Endothelial cell of umbilical vein (primary cell): ENCODE results near the gene MLLT1. TPM values are rescaled to one million over a fixed set of nuclear protein-coding genes. Genes with fewer than 3 reads are reported as not detected.
A peak's percentile ranks its signal among the peaks of the same experiment; 100 is the strongest.

Source experiments
- BruUV-seq: library from RNA; stranded (reverse); fragments of 400-500 nt; replicated peaks from 2 replicates; lab custom pipeline; 2021; lab: Mats Ljungman, UMichigan
- CTCF ChIA-PET: fragments of 300-600, 350-600 bp; sonication (Branson Sonifier 250); formaldehyde crosslinking; loops from one replicate; lab custom pipeline; 2021; ENCODE audit warnings: antibody characterized with exemption, inconsistent platforms; lab: Charles Lee
- POLR2A ChIA-PET: fragments of 300-600, 350-600 bp; sonication (Branson Sonifier 250); formaldehyde crosslinking; loops from one replicate; lab custom pipeline; 2021; ENCODE audit warnings: antibody characterized with exemption, inconsistent platforms; lab: Charles Lee
- DNase-seq: peaks from one replicate; pipeline ENCODE4 v3.0.0-alpha.2; 2011; ENCODE audit warnings: low read depth, low spot score
- FAIRE-seq: peaks from 2 replicates; lab custom pipeline; 2011; peaks lifted over from hg19 to GRCh38; lab: Jason Lieb, UNC
- H2AFZ ChIP-seq: 2 replicates; pipeline ENCODE4 v1.6.0; 2012; ENCODE audit warnings: low read depth, low read length, control low read depth, inconsistent platforms
- H3K27ac ChIP-seq: 2 replicates; pipeline ENCODE4 v1.5.1; 2011; ENCODE audit warnings: low read depth, mild to moderate bottlenecking, control low read depth, low read length, moderate library complexity; ENCODE audit not compliant: insufficient read depth
- H3K27me3 ChIP-seq, 2 experiments: 2 replicates each; pipeline versions ENCODE4 v1.6.0 to v1.6.1; 2011; ENCODE audit warnings: low read length in 2 of 2, mixed read lengths in 1 of 2; ENCODE audit not compliant: control insufficient read depth in 2 of 2, insufficient read depth in 2 of 2
- H3K36me3 ChIP-seq, 2 experiments: 2 replicates in 1 of 2; 3 replicates in 1 of 2; pipeline ENCODE4 v1.5.1; 2011; ENCODE audit warnings: low read length in 2 of 2, mild to moderate bottlenecking in 1 of 2, moderate library complexity in 1 of 2; ENCODE audit not compliant: control insufficient read depth in 2 of 2, insufficient read depth in 2 of 2; ENCODE audit errors: extremely low read depth in 1 of 2
- H3K4me1 ChIP-seq: 3 replicates; pipeline ENCODE4 v1.5.1; 2011; ENCODE audit warnings: mild to moderate bottlenecking, low read length; ENCODE audit not compliant: control insufficient read depth, insufficient read depth; ENCODE audit errors: extremely low read depth
- H3K4me2 ChIP-seq: 2 replicates; pipeline ENCODE4 v1.6.1; 2011; ENCODE audit warnings: low read length, control low read depth, mixed read lengths; ENCODE audit not compliant: insufficient read depth
- H3K4me3 ChIP-seq, 3 experiments: fragments of 200-600 bp in 1 of 3; sonication (generic), shearing (Covaris generic) in 1 of 3; replicated peaks in 1 of 3; 2 replicates each; pipeline ENCODE4 v1.5.1; 2011 to 2016; ENCODE audit warnings: control low read depth in 3 of 3, low read length in 3 of 3, mild to moderate bottlenecking in 2 of 3, inconsistent platforms in 1 of 3, low read depth in 1 of 3, moderate library complexity in 1 of 3; ENCODE audit not compliant: insufficient read depth in 1 of 3
- H3K79me2 ChIP-seq: 2 replicates; pipeline ENCODE4 v1.6.0; 2012; ENCODE audit warnings: low read length, inconsistent platforms; ENCODE audit not compliant: control insufficient read depth, insufficient read depth
- H3K9ac ChIP-seq: replicated peaks from 2 replicates; pipeline ENCODE3; 2011; ENCODE audit warnings: low read length, control low read depth; ENCODE audit not compliant: insufficient read depth; ENCODE audit errors: extremely low read depth
- H3K9me1 ChIP-seq: replicated peaks from 3 replicates; pipeline ENCODE4 v1.6.0; 2011; ENCODE audit warnings: mild to moderate bottlenecking, low read length; ENCODE audit not compliant: control insufficient read depth, insufficient read depth; ENCODE audit errors: extremely low read depth
- H3K9me3 ChIP-seq: replicated peaks from 2 replicates; pipeline ENCODE4 v1.5.1; 2012; ENCODE audit warnings: low read length, inconsistent platforms; ENCODE audit not compliant: control insufficient read depth, insufficient read depth
- H4K20me1 ChIP-seq: replicated peaks from 2 replicates; pipeline ENCODE3; 2011; ENCODE audit warnings: mild to moderate bottlenecking, low read length; ENCODE audit not compliant: control insufficient read depth, insufficient read depth; ENCODE audit errors: extremely low read depth
- EZH2 ChIP-seq: IDR thresholded peaks from 2 replicates; pipeline ENCODE4 v1.6.1; 2012; ENCODE audit warnings: borderline replicate concordance, low read depth, mild to moderate bottlenecking, moderate library complexity, low read length, inconsistent platforms; ENCODE audit not compliant: severe bottlenecking
- FOS ChIP-seq: IDR thresholded peaks from 2 replicates; pipeline ENCODE4 v1.6.1; 2011; ENCODE audit warnings: mild to moderate bottlenecking, low read length, moderate library complexity, borderline replicate concordance; ENCODE audit not compliant: insufficient read depth
- JUN ChIP-seq: IDR thresholded peaks from 2 replicates; pipeline ENCODE4 v1.6.1; 2011; ENCODE audit warnings: borderline replicate concordance, low read depth; ENCODE audit not compliant: insufficient read length, insufficient read depth
- POLR2A ChIP-seq: IDR thresholded peaks from 2 replicates; pipeline ENCODE4 v1.6.1; 2012; ENCODE audit warnings: low read depth, mild to moderate bottlenecking, control low read depth, low read length
- dilution Hi-C: fragments of 300-500 bp; cut with MboI; formaldehyde crosslinking; loops from one replicate; pipeline ENCODE4 v1.15.0; 2019; ENCODE audit warnings: low sequenced_read_pairs; ENCODE audit not compliant: extremely low pct_ligation_motif_present
- intact Hi-C: fragments of 100-400 bp; cut with micrococcal nuclease; formaldehyde crosslinking; loops from one replicate; pipeline ENCODE4 v1.10.0; 2022
- polyA plus RNA-seq, 4 experiments: library from polyadenylated mRNA; depleted of rRNA in 3 of 4; stranded (reverse) in 3 of 4; unstranded in 1 of 4; fragments of >200 nt; gene quantifications; 2 replicates each; pipeline versions ENCODE4 v1.2.1 to v1.2.3, GENCODE V29; 2011 to 2012; ENCODE audit warnings: missing spikeins in 1 of 4
- total RNA-seq: library from RNA; stranded (reverse); gene quantifications from 2 replicates; pipeline ENCODE4 v1.2.3, GENCODE V29; 2021
- TF ChIP-seq, protein P1 (sequence below), 2 donors: IDR thresholded peaks; 1 replicate in 1 of 2; 2 replicates in 1 of 2; pipeline ENCODE4 v1.5.1; 2011; ENCODE audit warnings: low read length in 2 of 2, mild to moderate bottlenecking in 2 of 2, moderate library complexity in 2 of 2, control low read depth in 1 of 2, inconsistent platforms in 1 of 2, low read depth in 1 of 2; ENCODE audit not compliant: insufficient read depth in 1 of 2; ENCODE audit errors: extremely low read depth in 1 of 2
- TF ChIP-seq, protein P2 (sequence below): IDR thresholded peaks from 2 replicates; pipeline ENCODE4 v1.6.1; 2011; ENCODE audit not compliant: insufficient read depth, insufficient read length

The MLLT1 gene
- total and polyA plus RNA-seq, 2 donors (not counting 3 experiments of a cell fraction or from before 2014, with no cell fraction given) = 43.9 to 84.8 TPM

DNA sequence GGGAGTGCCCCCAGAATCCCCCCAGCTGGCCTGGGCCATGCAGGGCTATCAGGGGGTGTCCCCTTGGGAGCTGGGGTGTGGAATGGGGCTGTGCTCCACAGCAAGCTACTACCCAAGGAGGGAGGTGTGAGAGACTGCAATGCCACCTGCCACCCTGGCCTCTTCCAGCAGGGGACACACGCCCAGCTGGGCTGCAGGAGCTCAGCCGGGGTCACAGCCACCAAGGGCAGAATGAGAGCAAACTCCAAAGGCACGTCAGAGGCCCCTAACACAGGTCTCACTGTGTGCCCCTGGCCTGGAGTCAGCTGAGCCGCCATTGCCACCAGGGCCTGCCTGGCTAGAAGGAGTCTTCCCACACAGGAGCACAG is 55.5 kb downstream of the MLLT1 start:
- CTCF ChIA-PET = no interaction called here
- no TSS peak for BruUV-seq
- no peak overlapping the region for H3K27ac ChIP-seq
- POLR2A ChIA-PET = no interaction called here
- no peaks in the 10 kb centered on the region for H3K9me1 ChIP-seq
- no peaks in the 10 kb centered on the region for H3K27me3 ChIP-seq
- dilution Hi-C loops = loop anchor here (10.0 kb wide), 1 partner anchor 51 kb away; the partner anchor contains the start of gene MLLT1
- no peaks in the 10 kb centered on the region for H3K9me3 ChIP-seq
- no peak overlapping the region for H3K4me3 ChIP-seq
- DNase-seq = no peak
- peaks cover 16% of the 10 kb centered on the region for H3K79me2 ChIP-seq
- intact Hi-C loops = no loop called here
- TF ChIP-seq FOS = no peak
- no peak for TF ChIP-seq EZH2
- TF ChIP-seq POLR2A = no peak
- TF ChIP-seq, protein P1, sequence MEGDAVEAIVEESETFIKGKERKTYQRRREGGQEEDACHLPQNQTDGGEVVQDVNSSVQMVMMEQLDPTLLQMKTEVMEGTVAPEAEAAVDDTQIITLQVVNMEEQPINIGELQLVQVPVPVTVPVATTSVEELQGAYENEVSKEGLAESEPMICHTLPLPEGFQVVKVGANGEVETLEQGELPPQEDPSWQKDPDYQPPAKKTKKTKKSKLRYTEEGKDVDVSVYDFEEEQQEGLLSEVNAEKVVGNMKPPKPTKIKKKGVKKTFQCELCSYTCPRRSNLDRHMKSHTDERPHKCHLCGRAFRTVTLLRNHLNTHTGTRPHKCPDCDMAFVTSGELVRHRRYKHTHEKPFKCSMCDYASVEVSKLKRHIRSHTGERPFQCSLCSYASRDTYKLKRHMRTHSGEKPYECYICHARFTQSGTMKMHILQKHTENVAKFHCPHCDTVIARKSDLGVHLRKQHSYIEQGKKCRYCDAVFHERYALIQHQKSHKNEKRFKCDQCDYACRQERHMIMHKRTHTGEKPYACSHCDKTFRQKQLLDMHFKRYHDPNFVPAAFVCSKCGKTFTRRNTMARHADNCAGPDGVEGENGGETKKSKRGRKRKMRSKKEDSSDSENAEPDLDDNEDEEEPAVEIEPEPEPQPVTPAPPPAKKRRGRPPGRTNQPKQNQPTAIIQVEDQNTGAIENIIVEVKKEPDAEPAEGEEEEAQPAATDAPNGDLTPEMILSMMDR (IDR thresholded peaks at IDR 0.05; ENCODE audit: extremely low read depth in 1 of 2, insufficient read depth in 1 of 2, low read depth in 1 of 2, low read length in 2 of 2) = no peak
- H3K36me3 ChIP-seq = peaks cover 3 to 40% of the 10 kb centered on the region in 2 experiments
- no peaks in the 10 kb centered on the region for H4K20me1 ChIP-seq
- peaks cover 14% of the 10 kb centered on the region for H3K4me1 ChIP-seq
- no peak overlapping the region for H3K4me2 ChIP-seq
- H2AFZ ChIP-seq = no peak overlapping the region
- FAIRE-seq = no peak
- H3K9ac ChIP-seq = no peak overlapping the region

DNA sequence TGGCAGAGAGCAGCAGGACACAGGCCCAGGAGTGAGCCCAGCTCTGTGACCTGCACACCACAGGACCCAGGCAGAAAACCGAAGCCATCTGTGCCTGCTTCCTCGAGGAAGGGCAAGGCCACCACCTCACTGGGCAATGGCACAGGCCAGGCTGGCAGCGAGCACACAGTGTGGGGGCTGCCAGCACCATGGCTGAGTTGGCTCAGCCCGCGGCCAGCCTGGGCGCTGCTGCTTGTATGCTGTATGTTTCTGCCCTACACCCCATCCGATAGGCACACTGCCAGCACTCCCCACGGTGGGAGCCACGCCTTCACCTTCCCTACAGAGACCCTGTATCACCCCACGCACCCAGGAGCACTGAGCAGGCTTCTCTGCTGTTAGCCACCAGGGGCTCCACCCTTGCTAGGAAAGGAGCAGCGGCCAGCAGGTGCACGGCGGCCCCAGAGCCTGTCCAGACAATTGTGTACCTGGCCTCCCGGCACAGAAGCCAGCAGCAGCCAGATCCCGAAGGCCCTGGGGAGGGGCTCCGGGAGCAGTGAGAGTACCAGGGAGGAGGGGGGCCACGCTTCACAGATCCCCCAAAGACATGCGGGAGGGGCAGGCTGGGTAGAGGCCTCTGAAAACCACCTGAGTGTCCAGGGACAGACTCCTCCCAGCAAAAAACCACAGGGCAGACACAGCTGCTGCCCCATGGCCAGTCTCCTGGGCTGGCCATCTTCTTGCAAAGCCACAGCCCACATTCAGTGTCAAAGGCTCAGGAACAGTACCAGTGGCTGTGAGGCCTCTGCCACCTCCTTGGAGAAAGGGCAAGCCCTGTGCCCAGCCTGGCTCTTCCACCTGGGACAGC is 56.1 kb downstream of the MLLT1 start:
- peaks cover 11% of the 10 kb centered on the region for H3K79me2 ChIP-seq
- no peaks in the 10 kb centered on the region for H3K9me3 ChIP-seq
- peaks cover 21% of the 10 kb centered on the region for H3K4me1 ChIP-seq
- H3K9me1 ChIP-seq = no peaks in the 10 kb centered on the region
- TF ChIP-seq, protein P2, sequence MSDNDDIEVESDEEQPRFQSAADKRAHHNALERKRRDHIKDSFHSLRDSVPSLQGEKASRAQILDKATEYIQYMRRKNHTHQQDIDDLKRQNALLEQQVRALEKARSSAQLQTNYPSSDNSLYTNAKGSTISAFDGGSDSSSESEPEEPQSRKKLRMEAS = no peak
- TF ChIP-seq JUN (no peak), FOS (no peak)
- TF ChIP-seq, protein P1 (IDR thresholded peaks at IDR 0.05; ENCODE audit: extremely low read depth in 1 of 2, insufficient read depth in 1 of 2, low read depth in 1 of 2, low read length in 2 of 2) = peak in 1 of 2 donors; percentile 2
- H3K36me3 ChIP-seq = peaks cover 3 to 36% of the 10 kb centered on the region in 2 experiments
- FAIRE-seq (no peak), DNase-seq (no peak)
- no peaks in the 10 kb centered on the region for H3K27me3 ChIP-seq
- dilution Hi-C loops = loop anchor here (10.0 kb wide), 1 partner anchor 51 kb away; the partner anchor contains the start of gene MLLT1
- ChIA-PET CTCF (interaction anchor here (0.8 to 2.9 kb wide), 6 partner anchors 11 to 48 kb away, joined by 3 to 13 read pairs (median 5); no protein-coding TSS in a partner anchor), POLR2A (no interaction called here)
- H3K4me3 ChIP-seq = no peak overlapping the region
- H4K20me1 ChIP-seq = no peaks in the 10 kb centered on the region
- no TSS peak for BruUV-seq
- no peak overlapping the region for H3K9ac ChIP-seq
- peak overlapping the region; percentile 5 for H3K27ac ChIP-seq
- no peak overlapping the region for H2AFZ ChIP-seq
- intact Hi-C loops = no loop called here
- no peak overlapping the region for H3K4me2 ChIP-seq
